Neural cell (in vitro differentiated cells): ENCODE measurements around the gene IRS1. TPM values are rescaled to one million over a fixed set of nuclear protein-coding genes. Genes with fewer than 3 reads are reported as not detected.

Experiments used
- H2AFZ ChIP-seq: fragments of 200-600, 300-800 bp; sonication (generic), shearing (Covaris generic); 2 replicates; pipeline ENCODE4 v1.6.0; 2014; ENCODE audit warnings: low read depth, mild to moderate bottlenecking, antibody characterized with exemption, low read length, moderate library complexity
- H3F3A ChIP-seq: fragments of 200-600 bp; shearing (Covaris generic); 2 replicates; pipeline ENCODE4 v1.6.1; 2016; ENCODE audit warnings: mild to moderate bottlenecking, moderate library complexity, mixed read lengths, antibody characterized with exemption, low read length; ENCODE audit not compliant: insufficient read depth, poor library complexity, severe bottlenecking
- H3K27ac ChIP-seq: fragments of 200-600, 300-800 bp; sonication (generic), shearing (Covaris generic); 2 replicates; pipeline ENCODE4 v1.5.1; 2014; ENCODE audit warnings: mild to moderate bottlenecking, low read length, moderate library complexity
- H3K27me3 ChIP-seq: fragments of 300-800, 200-600 bp; sonication (generic), shearing (Covaris generic); 2 replicates; pipeline ENCODE4 v1.6.0; 2014; ENCODE audit warnings: mild to moderate bottlenecking, low read depth, low read length, moderate library complexity; ENCODE audit not compliant: insufficient read depth
- H3K36me3 ChIP-seq: fragments of 300-800, 200-600 bp; sonication (generic), shearing (Covaris generic); 2 replicates; pipeline ENCODE4 v1.5.1; 2014; ENCODE audit warnings: mild to moderate bottlenecking, antibody characterized with exemption, low read length, moderate library complexity; ENCODE audit not compliant: insufficient read depth
- H3K4me2 ChIP-seq: fragments of 300-800, 200-600 bp; sonication (generic), shearing (Covaris generic); 2 replicates; pipeline ENCODE4 v1.6.0; 2014; ENCODE audit warnings: mild to moderate bottlenecking, low read length
- H3K4me3 ChIP-seq: fragments of 300-800, 200-600 bp; sonication (generic), shearing (Covaris generic); 2 replicates; pipeline ENCODE4 v1.5.1; 2014; ENCODE audit warnings: mild to moderate bottlenecking, low read length, moderate library complexity
- H3K79me2 ChIP-seq: fragments of 200-600 bp; shearing (Covaris generic); replicated peaks from 2 replicates; pipeline ENCODE4 v1.6.0; 2014; ENCODE audit warnings: mild to moderate bottlenecking, low read length, moderate library complexity; ENCODE audit not compliant: insufficient read depth
- H3K9ac ChIP-seq: fragments of 300-800, 200-600 bp; sonication (generic), shearing (Covaris generic); 2 replicates; pipeline ENCODE4 v1.6.1; 2016; ENCODE audit warnings: mild to moderate bottlenecking, low read length, mixed read lengths
- H3K9me2 ChIP-seq: fragments of 200-600 bp; shearing (Covaris generic); 2 replicates; pipeline ENCODE4 v1.6.1; 2016; ENCODE audit warnings: mild to moderate bottlenecking, low read length, mixed read lengths; ENCODE audit not compliant: insufficient read depth
- H3K9me3 ChIP-seq: fragments of 200-600, 300-800 bp; sonication (generic), shearing (Covaris generic); 2 replicates; pipeline ENCODE4 v1.6.1; 2016; ENCODE audit warnings: mild to moderate bottlenecking, mixed run types, low read length, moderate library complexity, mixed read lengths
- H4K20me1 ChIP-seq: fragments of 200-600 bp; shearing (Covaris generic); 2 replicates; pipeline ENCODE4 v1.6.1; 2016; ENCODE audit warnings: mild to moderate bottlenecking, mixed run types; ENCODE audit not compliant: insufficient read depth
- CTCF ChIP-seq: fragments of 450-650 bp; IDR thresholded peaks from 2 replicates; pipeline ENCODE4 v1.5.1; 2014; ENCODE audit warnings: antibody characterized with exemption, mild to moderate bottlenecking, moderate library complexity; ENCODE audit not compliant: poor library complexity, severe bottlenecking
- EP300 ChIP-seq: fragments of 450-650 bp; conservative IDR thresholded peaks from 2 replicates; pipeline ENCODE4 v1.6.1; 2014; ENCODE audit warnings: antibody characterized with exemption, mild to moderate bottlenecking, moderate library complexity; ENCODE audit not compliant: poor library complexity, severe bottlenecking
- MXI1 ChIP-seq: fragments of 450-650 bp; conservative IDR thresholded peaks from 2 replicates; pipeline ENCODE4 v1.6.1; 2014; ENCODE audit warnings: antibody characterized with exemption, mild to moderate bottlenecking; ENCODE audit not compliant: poor library complexity, severe bottlenecking
- POLR2AphosphoS5 ChIP-seq: IDR thresholded peaks from 2 replicates; pipeline ENCODE4 v1.6.1; 2012
- RAD21 ChIP-seq: fragments of 450-650 bp; conservative IDR thresholded peaks from 2 replicates; pipeline ENCODE4 v1.6.1; 2014; ENCODE audit warnings: antibody characterized with exemption, mild to moderate bottlenecking, moderate library complexity
- REST ChIP-seq: IDR thresholded peaks from 2 replicates; pipeline ENCODE4 v1.6.1; 2012; ENCODE audit warnings: borderline replicate concordance
- SMC3 ChIP-seq: fragments of 450-650 bp; conservative IDR thresholded peaks from 2 replicates; pipeline ENCODE4 v1.6.1; 2014; ENCODE audit warnings: antibody characterized with exemption, mild to moderate bottlenecking, moderate library complexity; ENCODE audit not compliant: poor library complexity
- TAF1 ChIP-seq: IDR thresholded peaks from 2 replicates; pipeline ENCODE4 v1.6.1; 2012; ENCODE audit warnings: low read depth
- polyA plus RNA-seq: library from polyadenylated mRNA; depleted of rRNA; stranded (reverse); fragments of >200 nt; gene quantifications from 2 replicates; pipeline ENCODE4 v1.2.3, GENCODE V29; 2014

Gene IRS1
- polyA plus RNA-seq, 1 donor from 2014 or later, result 7.2 TPM

GRCh38 chr2:226818930-226819329 lies 19.3 kb upstream of the IRS1 start:
- H3K4me2 ChIP-seq, result no peak overlapping the region
- H3F3A ChIP-seq, result no peaks in the 10 kb centered on the region
- no peak overlapping the region for H3K9ac ChIP-seq
- no peak for TF ChIP-seq SMC3
- TF ChIP-seq CTCF, result no peak
- TF ChIP-seq REST, result no peak
- no peak for TF ChIP-seq TAF1
- TF ChIP-seq RAD21, result no peak
- no peak for TF ChIP-seq MXI1
- TF ChIP-seq POLR2AphosphoS5, result no peak
- TF ChIP-seq EP300, result no peak
- H3K4me3 ChIP-seq, result no peak overlapping the region
- H3K27ac ChIP-seq, result no peak overlapping the region
- no peaks in the 10 kb centered on the region for H3K36me3 ChIP-seq
- H3K9me3 ChIP-seq, result no peaks in the 10 kb centered on the region
- no peaks in the 10 kb centered on the region for H4K20me1 ChIP-seq
- H3K79me2 ChIP-seq, result no peaks in the 10 kb centered on the region
- no peak overlapping the region for H2AFZ ChIP-seq
- H3K9me2 ChIP-seq, result no peaks in the 10 kb centered on the region
- no peaks in the 10 kb centered on the region for H3K27me3 ChIP-seq

DNA sequence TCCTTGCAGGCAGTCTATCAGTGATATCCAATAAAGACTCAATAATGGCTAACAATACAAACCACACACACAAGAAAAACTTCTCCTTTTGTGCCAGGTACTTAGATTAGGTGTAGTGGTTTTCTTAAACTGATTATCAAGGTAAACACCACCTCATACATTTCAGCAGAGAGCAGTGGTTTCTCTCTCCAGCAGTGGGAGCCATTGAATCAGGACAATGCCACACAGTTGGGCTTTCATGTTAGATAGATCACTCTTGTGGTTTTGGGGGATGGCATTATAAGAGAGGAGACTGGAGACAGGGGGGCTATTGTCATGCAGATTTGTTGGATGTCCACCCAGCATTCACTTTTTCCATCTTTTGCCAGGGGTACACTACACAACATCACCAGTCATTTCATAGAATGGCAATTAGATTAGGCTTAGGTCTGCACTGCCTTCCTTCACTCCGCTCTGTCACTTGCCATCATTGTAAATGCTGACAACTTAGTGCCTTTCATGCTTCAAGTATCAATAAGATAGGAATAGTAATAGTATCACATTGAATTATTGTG lies 13.6 kb upstream of the IRS1 start:
- Histone ChIP-seq H3K79me2 (no peaks in the 10 kb centered on the region), H4K20me1 (no peaks in the 10 kb centered on the region), H2AFZ (no peak overlapping the region), H3K9me3 (no peaks in the 10 kb centered on the region), H3K4me2 (no peak overlapping the region), H3K27me3 (no peaks in the 10 kb centered on the region), H3F3A (no peaks in the 10 kb centered on the region), H3K36me3 (no peaks in the 10 kb centered on the region), H3K9ac (no peak overlapping the region), H3K27ac (no peak overlapping the region), H3K4me3 (no peak overlapping the region), H3K9me2 (no peaks in the 10 kb centered on the region)
- TF ChIP-seq CTCF (peak; percentile 67), RAD21 (peak; percentile 71), POLR2AphosphoS5 (no peak), SMC3 (peak; percentile 77)
